ENCODE measurements around the gene ADA. TPM values are rescaled to one million over a fixed set of nuclear protein-coding genes. Genes with fewer than 3 reads are reported as not detected.

The ADA gene
- total and polyA plus RNA-seq, 9 of the 15 experiments (the other 6 are each of a cell fraction or from before 2014, with no cell fraction given): 2.4 to 26.1 (median 5.3) TPM

GRCh38 chr20:44613575-44613974 is 37.9 kb downstream of the ADA start:
- in situ Hi-C loops (cut with MboI): no loop called here
- no peak overlapping the region for H2AFZ ChIP-seq (ENCODE audit: low read depth, low read length)
- TF ChIP-seq REST (IDR thresholded peaks at IDR 0.05; ENCODE audit: borderline replicate concordance) (no peak), REST (CRISPR knock-in tag; IDR thresholded peaks at IDR 0.05; ENCODE audit: low read depth) (no peak), XRCC3 (IDR thresholded peaks at IDR 0.05) (no peak), MYNN (IDR thresholded peaks at IDR 0.05) (no peak), MYNN (CRISPR knock-in tag; IDR thresholded peaks at IDR 0.05) (no peak), ZKSCAN1 (IDR thresholded peaks at IDR 0.05; ENCODE audit: low read depth, low read length) (no peak), ARID1B (IDR thresholded peaks at IDR 0.05) (no peak), ARID3B (CRISPR knock-in tag; IDR thresholded peaks at IDR 0.05; ENCODE audit: borderline replicate concordance) (no peak), CTCFL (IDR thresholded peaks at IDR 0.05; ENCODE audit: borderline replicate concordance, insufficient read depth, low read depth, low read length, poor library complexity, severe bottlenecking) (no peak)

More at GRCh38 chr20:44613575-44613974, 37.9 kb downstream of the ADA start:
- H3K9me1 ChIP-seq (ENCODE audit: control insufficient read depth, insufficient read depth, low read length): no peaks in the 10 kb centered on the region
- no TSS peak for BruUV-seq (replicated peaks)
- POLR2A ChIA-PET: no interaction called here
- no peaks in the 10 kb centered on the region for H3K27me3 ChIP-seq (ENCODE audit: control insufficient read depth in 2 of 2, insufficient read depth in 2 of 2, low read length in 2 of 2)
- peaks cover 15 to 35% of the 10 kb centered on the region in 2 experiments; a peak in 4 of 5 replicates for H3K4me1 ChIP-seq (replicated peaks in 1 of 2; ENCODE audit: control insufficient read depth in 2 of 2, insufficient read depth in 2 of 2, low read length in 2 of 2)
- intact Hi-C loops (cut with micrococcal nuclease): loop anchor here (5.0 kb wide), 2 partner anchors 91 to 396 kb away; partner anchors contain the start of gene SERINC3
- H3K36me3 ChIP-seq (ENCODE audit: control insufficient read depth, insufficient read depth, low read length): no peaks in the 10 kb centered on the region
- CTCF ChIA-PET (ENCODE audit: low intra/inter-chr PET ratio): no interaction called here
- DNase-seq (ENCODE audit: extremely low read depth in 1 of 4, low spot score in 3 of 4): no peak
- FAIRE-seq: no peak
- no peak overlapping the region for H3K4me2 ChIP-seq (ENCODE audit: insufficient read depth, low read length)
- H3K27ac ChIP-seq (ENCODE audit: extremely low read depth, low read depth, low read length): no peak overlapping the region
- WGBS (ENCODE audit: insufficient coverage, low coverage, missing lambda C conversion rate): 57% methylated on average over 4 of the region's 5 CpGs
- ATAC-seq: no peak
- H3K79me2 ChIP-seq (ENCODE audit: control insufficient read depth, insufficient read depth, low read length): no peaks in the 10 kb centered on the region
- no peaks in the 10 kb centered on the region for H3K9me3 ChIP-seq (replicated peaks; ENCODE audit: control insufficient read depth, insufficient read depth, low read depth, low read length)
- H4K20me1 ChIP-seq (replicated peaks; ENCODE audit: control insufficient read depth, insufficient read depth, low read length): no peaks in the 10 kb centered on the region
- no peak overlapping the region for H3K4me3 ChIP-seq
- H3K9ac ChIP-seq (ENCODE audit: insufficient read depth in 1 of 2, low read depth in 2 of 2, low read length in 2 of 2): no peak overlapping the region
